RCC 7860 (cell line): Measurements from ENCODE around the gene CHST5.

Experiments
- DNase-seq: peaks from one replicate; pipeline ENCODE4 v3.0.0-alpha.2; 2015; ENCODE audit warnings: low spot score
- FAIRE-seq: peaks from 2 replicates; lab custom pipeline; 2012; peaks lifted over from hg19 to GRCh38; lab: Jason Lieb, UNC

CHST5 gene

GRCh38 chr16:75535901-75536300, at the start of gene CHST5:
CHST5 (minus strand) TSS chr16:75536108; CDS start chr16:75530384, 5,724 bp downstream.
- FAIRE-seq (no peak), DNase-seq (no peak)

- FAIRE-seq (no peak), DNase-seq (no peak)
These were observed 48.2 kb upstream of the CHST5 start for GRCh38 chr16:75584108-75584507.

- no peak for FAIRE-seq
- no peak for DNase-seq
These were observed 43.5 kb upstream of the CHST5 start for GRCh38 chr16:75579281-75579834.

- no peak for DNase-seq
- FAIRE-seq: no peak
These were observed 42.8 kb upstream of the CHST5 start for GRCh38 chr16:75578725-75579124.

GRCh38 chr16:75578212-75578611, 42.3 kb upstream of the CHST5 start:
- FAIRE-seq: no peak
- no peak for DNase-seq

GRCh38 chr16:75576384-75576811, 40.5 kb upstream of the CHST5 start:
- FAIRE-seq (no peak), DNase-seq (no peak)

GRCh38 chr16:75575958-75576357, 40.0 kb upstream of the CHST5 start:
- no peak for DNase-seq
- FAIRE-seq: no peak

GRCh38 chr16:75573955-75574354, 38.0 kb upstream of the CHST5 start:
- DNase-seq (no peak), FAIRE-seq (no peak)

- FAIRE-seq (no peak), DNase-seq (no peak)
These were observed 37.1 kb upstream of the CHST5 start for GRCh38 chr16:75572864-75573542.

- FAIRE-seq (no peak), DNase-seq (no peak)
These were observed 34.6 kb upstream of the CHST5 start for GRCh38 chr16:75570396-75571065.

GRCh38 chr16:75567911-75568310, 32.0 kb upstream of the CHST5 start:
- no peak for FAIRE-seq

GRCh38 chr16:75566758-75567255, 30.9 kb upstream of the CHST5 start:
- DNase-seq: no peak
- no peak for FAIRE-seq

More at GRCh38 chr16:75567911-75568310, 32.0 kb upstream of the CHST5 start:
- no peak for DNase-seq

GRCh38 chr16:75566040-75566757, 30.3 kb upstream of the CHST5 start, which contains the start of gene GABARAPL2:
GABARAPL2 (plus strand) TSS chr16:75566379; CDS start chr16:75566487, 108 bp downstream.
- no peak for FAIRE-seq
- peak; percentile 48 for DNase-seq

GRCh38 chr16:75565640-75566039, 29.7 kb upstream of the CHST5 start:
- no peak for FAIRE-seq
- no peak for DNase-seq

- no peak for DNase-seq
- FAIRE-seq: no peak
These were observed 23.9 kb upstream of the CHST5 start for GRCh38 chr16:75559564-75560372.

GRCh38 chr16:75558846-75559401, 23.0 kb upstream of the CHST5 start:
- FAIRE-seq: no peak
- DNase-seq: no peak

- FAIRE-seq: no peak
- no peak for DNase-seq
These were observed 20.6 kb upstream of the CHST5 start for GRCh38 chr16:75556431-75556950.

- DNase-seq: peak; percentile 78
- peak; percentile 51 for FAIRE-seq
These were observed 20.0 kb upstream of the CHST5 start, which contains the start of gene TMEM231 for GRCh38 chr16:75555707-75556430. TMEM231 (minus strand) TSS chr16:75556252; CDS start chr16:75556209, 43 bp downstream.

- peak; percentile 82 for FAIRE-seq
- DNase-seq: peak; percentile 82
These were observed 19.4 kb upstream of the CHST5 start for GRCh38 chr16:75555213-75555706.
